Right renal pelvis (tissue), 4 donors: Measurements from ENCODE around the gene TRIM74. TPM values are rescaled to one million over a fixed set of nuclear protein-coding genes. Genes with fewer than 3 reads are reported as not detected.
"Not testable (repeated sequence)": the region's sequence is repeated elsewhere in the genome, so short reads cannot be mapped to it uniquely, and the experiment has no call there.

Experiments
- DNase-seq, 4 donors: peaks; one replicate each; pipeline ENCODE4 v3.0.0-alpha.2; 2013; ENCODE audit warnings: low read depth in 4 of 4, low spot score in 3 of 4, missing footprints in 1 of 4
- polyA plus RNA-seq, 4 donors: library from polyadenylated mRNA; unstranded; fragments of 120-200 nt; gene quantifications; one replicate each; pipeline ENCODE4 v1.2.1, GENCODE V29; 2013; ENCODE audit not compliant: insufficient read length in 4 of 4

TRIM74 gene
- polyA plus RNA-seq, 4 donors = 0.57 to 1.3 (median 0.94) TPM

DNA sequence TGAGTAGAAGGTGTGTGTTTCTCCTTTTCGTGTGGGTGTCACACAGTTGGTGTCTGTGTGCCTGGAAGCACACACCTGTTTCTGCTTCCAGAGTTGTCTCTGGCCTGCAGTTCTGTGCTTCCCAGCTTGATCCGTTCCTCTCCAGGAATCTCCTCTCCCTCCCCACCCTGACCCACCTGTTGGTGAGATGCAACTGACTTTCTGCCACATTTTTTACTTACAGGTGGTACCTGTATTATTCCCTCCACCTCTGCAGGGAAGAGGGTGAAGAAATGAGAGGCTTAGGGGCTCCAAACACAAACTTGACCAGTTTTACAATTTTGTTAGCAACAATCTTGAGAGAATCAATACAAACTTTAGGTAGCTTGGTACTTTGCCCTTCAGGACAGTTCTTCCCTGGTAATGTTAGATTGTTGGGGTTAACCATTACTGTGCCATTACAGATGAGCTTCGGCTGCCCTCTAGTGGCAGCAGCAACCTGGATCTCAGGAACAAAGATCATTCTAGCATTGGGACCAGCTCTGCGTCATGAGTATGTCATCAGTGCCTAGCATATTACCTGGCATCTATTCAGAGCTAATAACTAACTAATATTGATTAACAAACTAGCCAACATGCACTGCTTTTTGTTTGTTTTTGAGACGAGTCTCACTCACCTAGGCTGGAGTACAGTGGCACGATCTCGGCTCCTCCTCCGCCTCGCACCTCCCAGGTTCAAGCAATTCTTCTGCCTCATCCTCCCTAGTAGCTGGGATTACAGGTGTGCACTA lies 54.3 kb downstream of the TRIM74 start:
- DNase-seq = not testable (repeated sequence)

DNA sequence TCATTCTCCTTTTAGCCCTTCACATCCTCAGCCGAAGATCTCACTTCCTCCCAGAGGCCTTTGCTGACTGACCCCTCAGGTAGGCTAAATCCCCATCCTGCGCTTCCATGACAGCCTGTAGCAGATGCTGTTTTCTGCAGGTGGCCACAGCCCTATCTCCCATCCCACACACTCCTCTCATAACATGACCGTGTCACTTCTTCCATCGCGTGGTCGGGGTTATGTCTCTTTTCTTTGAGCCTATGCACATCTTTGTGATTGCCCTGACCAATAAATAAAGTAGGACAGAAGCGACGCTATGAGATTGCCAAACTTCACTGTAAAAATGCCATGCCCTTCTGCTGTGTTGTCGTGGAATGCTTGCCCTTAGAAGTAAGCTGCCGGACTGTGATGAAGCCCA lies 55.5 kb downstream of the TRIM74 start:
- DNase-seq = not testable (repeated sequence)

- DNase-seq = not testable (repeated sequence)
Observed at GRCh38 chr7:72911395-72911794, 57.9 kb downstream of the TRIM74 start.

Other genes with a start within 250 kb of the TRIM74 start
- gene TYW1B, start 141.3 kb downstream of the TRIM74 start, polyA plus RNA-seq = 1 to 10 TPM; 2.9 to 8.0 (median 3.2) TPM
- gene POM121, start 44.4 kb downstream of the TRIM74 start, polyA plus RNA-seq = 10 to 100 TPM; 37.3 to 46.5 (median 44.4) TPM
- gene SPDYE8, start 60.3 kb upstream of the TRIM74 start, polyA plus RNA-seq = under 1 TPM; 0.15 to 0.29 (median 0.28) TPM
- gene SPDYE11, start 88.4 kb upstream of the TRIM74 start, polyA plus RNA-seq = under 1 TPM; 0.18 to 0.97 (median 0.29) TPM
- under 1 TPM; 0.18 to 0.97 (median 0.29) TPM for gene SPDYE9, start 116.6 kb upstream of the TRIM74 start, polyA plus RNA-seq